Measurements from ENCODE around the gene ZSWIM1.

Gene ZSWIM1

GRCh38 chr20:45850238-45850637, 30.8 kb upstream of the ZSWIM1 start:
- no peak overlapping the region for H4K8ac ChIP-seq (ENCODE audit: low read length)
- 97% methylated on average over 2 of the region's 2 CpGs for WGBS
- H2AK5ac ChIP-seq (ENCODE audit: low read length, severe bottlenecking): no peak overlapping the region
- H3K4me2 ChIP-seq (ENCODE audit: low read length, poor library complexity, severe bottlenecking): no peak overlapping the region
- H3K79me1 ChIP-seq (replicated peaks; ENCODE audit: low read length, poor library complexity, severe bottlenecking): peaks cover 35% of the 10 kb centered on the region
- no peak overlapping the region for H2BK15ac ChIP-seq (ENCODE audit: low read depth, poor library complexity, severe bottlenecking)
- H4K91ac ChIP-seq (ENCODE audit: low read length): no peak overlapping the region
- no peak overlapping the region for H2BK5ac ChIP-seq (ENCODE audit: low read depth, low read length, poor library complexity, severe bottlenecking)
- H3K4ac ChIP-seq (ENCODE audit: low read depth in 1 of 2, low read length in 2 of 2): no peak overlapping the region
- no peak overlapping the region for H2AFZ ChIP-seq (ENCODE audit: low read depth, low read length)
- no peak for DNase-seq
- no peak overlapping the region for H3K9ac ChIP-seq (ENCODE audit: low read length)
- H3K18ac ChIP-seq (ENCODE audit: low read depth in 1 of 2, low read length in 2 of 2): no peak overlapping the region
- H3K9me3 ChIP-seq (ENCODE audit: control insufficient read depth, low read length): no peaks in the 10 kb centered on the region
- H2BK12ac ChIP-seq (ENCODE audit: low read length in 2 of 2): no peak overlapping the region
- H2BK120ac ChIP-seq (ENCODE audit: low read depth, low read length): no peak overlapping the region
- no peak overlapping the region for H3K27ac ChIP-seq (ENCODE audit: low read length, poor library complexity, severe bottlenecking)
- H3K14ac ChIP-seq (ENCODE audit: low read length in 2 of 2): no peak overlapping the region
- H3K23ac ChIP-seq (ENCODE audit: low read length in 2 of 2): no peak overlapping the region
- peaks cover 6% of the 10 kb centered on the region for H3K4me1 ChIP-seq (ENCODE audit: control insufficient read depth, insufficient read depth, low read depth, low read length)
- no peak overlapping the region for H3K4me3 ChIP-seq (ENCODE audit: insufficient read depth in 1 of 2, low read depth in 1 of 2, low read length in 2 of 2)
- no peaks in the 10 kb centered on the region for H3K27me3 ChIP-seq (ENCODE audit: control insufficient read depth in 1 of 2, insufficient read depth in 1 of 2, low read length in 2 of 2)
- H3K36me3 ChIP-seq (ENCODE audit: control insufficient read depth in 1 of 2, insufficient read depth in 2 of 2, low read depth in 1 of 2, low read length in 2 of 2): peaks cover 28 to 69% of the 10 kb centered on the region in 2 experiments

- no peak overlapping the region for H2BK5ac ChIP-seq (ENCODE audit: low read depth, low read length, poor library complexity, severe bottlenecking)
- H3K23ac ChIP-seq (ENCODE audit: low read length in 2 of 2): no peak overlapping the region
- no peak overlapping the region for H2BK12ac ChIP-seq (ENCODE audit: low read length in 2 of 2)
- H4K8ac ChIP-seq (ENCODE audit: low read length): peak overlapping the region; percentile 41
- no peak overlapping the region for H4K91ac ChIP-seq (ENCODE audit: low read length)
- H3K4me1 ChIP-seq (ENCODE audit: control insufficient read depth, insufficient read depth, low read depth, low read length): peaks cover 8% of the 10 kb centered on the region
- no peak overlapping the region for H3K27ac ChIP-seq (ENCODE audit: low read length, poor library complexity, severe bottlenecking)
- H2AFZ ChIP-seq (ENCODE audit: low read depth, low read length): no peak overlapping the region
- no peak overlapping the region for H2BK120ac ChIP-seq (ENCODE audit: low read depth, low read length)
- H3K79me1 ChIP-seq (replicated peaks; ENCODE audit: low read length, poor library complexity, severe bottlenecking): peaks cover 35% of the 10 kb centered on the region
- WGBS: 96% methylated on average over 1 of the region's 1 CpG
- H3K27me3 ChIP-seq (ENCODE audit: control insufficient read depth in 1 of 2, insufficient read depth in 1 of 2, low read length in 2 of 2): no peaks in the 10 kb centered on the region
- H3K4ac ChIP-seq (ENCODE audit: low read depth in 1 of 2, low read length in 2 of 2): peak overlapping the region in 1 of 2 experiments; percentile 35
- no peak for DNase-seq
- no peak overlapping the region for H3K4me3 ChIP-seq (ENCODE audit: insufficient read depth in 1 of 2, low read depth in 1 of 2, low read length in 2 of 2)
- no peak overlapping the region for H2BK15ac ChIP-seq (ENCODE audit: low read depth, poor library complexity, severe bottlenecking)
- no peak overlapping the region for H2AK5ac ChIP-seq (ENCODE audit: low read length, severe bottlenecking)
- no peaks in the 10 kb centered on the region for H3K9me3 ChIP-seq (ENCODE audit: control insufficient read depth, low read length)
- no peak overlapping the region for H3K18ac ChIP-seq (ENCODE audit: low read depth in 1 of 2, low read length in 2 of 2)
- H3K4me2 ChIP-seq (ENCODE audit: low read length, poor library complexity, severe bottlenecking): no peak overlapping the region
- H3K14ac ChIP-seq (ENCODE audit: low read length in 2 of 2): no peak overlapping the region
- H3K9ac ChIP-seq (ENCODE audit: low read length): no peak overlapping the region
- H3K36me3 ChIP-seq (ENCODE audit: control insufficient read depth in 1 of 2, insufficient read depth in 2 of 2, low read depth in 1 of 2, low read length in 2 of 2): peaks cover 21 to 64% of the 10 kb centered on the region in 2 experiments
Observed at GRCh38 chr20:45850926-45851325, 30.1 kb upstream of the ZSWIM1 start.

- Histone ChIP-seq H3K9me3 (ENCODE audit: control insufficient read depth, low read length) (no peaks in the 10 kb centered on the region), H4K8ac (ENCODE audit: low read length) (no peak overlapping the region), H3K18ac (ENCODE audit: low read depth in 1 of 2, low read length in 2 of 2) (no peak overlapping the region), H3K23ac (ENCODE audit: low read length in 2 of 2) (no peak overlapping the region), H3K27me3 (ENCODE audit: control insufficient read depth in 1 of 2, insufficient read depth in 1 of 2, low read length in 2 of 2) (no peaks in the 10 kb centered on the region), H2BK15ac (ENCODE audit: low read depth, poor library complexity, severe bottlenecking) (no peak overlapping the region), H4K91ac (ENCODE audit: low read length) (no peak overlapping the region), H3K4me1 (ENCODE audit: control insufficient read depth, insufficient read depth, low read depth, low read length) (peaks cover 13% of the 10 kb centered on the region), H2AFZ (ENCODE audit: low read depth, low read length) (no peak overlapping the region), H2BK12ac (ENCODE audit: low read length in 2 of 2) (no peak overlapping the region), H2AK5ac (ENCODE audit: low read length, severe bottlenecking) (no peak overlapping the region), H3K9ac (ENCODE audit: low read length) (no peak overlapping the region), H3K27ac (ENCODE audit: low read length, poor library complexity, severe bottlenecking) (no peak overlapping the region), H3K4ac (ENCODE audit: low read depth in 1 of 2, low read length in 2 of 2) (no peak overlapping the region), H2BK120ac (ENCODE audit: low read depth, low read length) (no peak overlapping the region), H3K79me1 (replicated peaks; ENCODE audit: low read length, poor library complexity, severe bottlenecking) (peaks cover 33% of the 10 kb centered on the region), H3K4me3 (ENCODE audit: insufficient read depth in 1 of 2, low read depth in 1 of 2, low read length in 2 of 2) (no peak overlapping the region), H3K14ac (ENCODE audit: low read length in 2 of 2) (no peak overlapping the region), H3K4me2 (ENCODE audit: low read length, poor library complexity, severe bottlenecking) (no peak overlapping the region), H3K36me3 (ENCODE audit: control insufficient read depth in 1 of 2, insufficient read depth in 2 of 2, low read depth in 1 of 2, low read length in 2 of 2) (peaks cover 21 to 58% of the 10 kb centered on the region in 2 experiments), H2BK5ac (ENCODE audit: low read depth, low read length, poor library complexity, severe bottlenecking) (no peak overlapping the region)
- DNase-seq: no peak
Observed at GRCh38 chr20:45851501-45851900, 29.5 kb upstream of the ZSWIM1 start.

GRCh38 chr20:45852326-45852725, 28.7 kb upstream of the ZSWIM1 start:
- no peak overlapping the region for H2AFZ ChIP-seq (ENCODE audit: low read depth, low read length)
- no peak overlapping the region for H3K4ac ChIP-seq (ENCODE audit: low read depth in 1 of 2, low read length in 2 of 2)
- no peak overlapping the region for H2BK12ac ChIP-seq (ENCODE audit: low read length in 2 of 2)
- no peak overlapping the region for H2AK5ac ChIP-seq (ENCODE audit: low read length, severe bottlenecking)
- no peak overlapping the region for H2BK5ac ChIP-seq (ENCODE audit: low read depth, low read length, poor library complexity, severe bottlenecking)
- no peak overlapping the region for H4K91ac ChIP-seq (ENCODE audit: low read length)
- H3K9me3 ChIP-seq (ENCODE audit: control insufficient read depth, low read length): no peaks in the 10 kb centered on the region
- H2BK120ac ChIP-seq (ENCODE audit: low read depth, low read length): no peak overlapping the region
- DNase-seq: no peak
- no peak overlapping the region for H3K27ac ChIP-seq (ENCODE audit: low read length, poor library complexity, severe bottlenecking)
- H3K23ac ChIP-seq (ENCODE audit: low read length in 2 of 2): no peak overlapping the region
- H3K18ac ChIP-seq (ENCODE audit: low read depth in 1 of 2, low read length in 2 of 2): no peak overlapping the region
- H3K4me2 ChIP-seq (ENCODE audit: low read length, poor library complexity, severe bottlenecking): no peak overlapping the region
- H3K79me1 ChIP-seq (replicated peaks; ENCODE audit: low read length, poor library complexity, severe bottlenecking): peaks cover 33% of the 10 kb centered on the region
- 99% methylated on average over 6 of the region's 6 CpGs for WGBS
- no peak overlapping the region for H3K14ac ChIP-seq (ENCODE audit: low read length in 2 of 2)
- no peak overlapping the region for H3K9ac ChIP-seq (ENCODE audit: low read length)
- peaks cover 16% of the 10 kb centered on the region for H3K4me1 ChIP-seq (ENCODE audit: control insufficient read depth, insufficient read depth, low read depth, low read length)
- no peak overlapping the region for H4K8ac ChIP-seq (ENCODE audit: low read length)
- no peak overlapping the region for H3K4me3 ChIP-seq (ENCODE audit: insufficient read depth in 1 of 2, low read depth in 1 of 2, low read length in 2 of 2)
- H3K36me3 ChIP-seq (ENCODE audit: control insufficient read depth in 1 of 2, insufficient read depth in 2 of 2, low read depth in 1 of 2, low read length in 2 of 2): peaks cover 21 to 51% of the 10 kb centered on the region in 2 experiments
- no peaks in the 10 kb centered on the region for H3K27me3 ChIP-seq (ENCODE audit: control insufficient read depth in 1 of 2, insufficient read depth in 1 of 2, low read length in 2 of 2)
- no peak overlapping the region for H2BK15ac ChIP-seq (ENCODE audit: low read depth, poor library complexity, severe bottlenecking)
